SU-DHL-6 (cell line): ENCODE measurements around the gene TBL1X.

ENCODE experiments used
- H2AFZ ChIP-seq: fragments of 200-600 bp; sonication (generic); 2 replicates; pipeline ENCODE4 v1.6.1; 2014; ENCODE audit warnings: low read depth, mild to moderate bottlenecking, moderate library complexity, mixed read lengths, antibody characterized with exemption, low read length; ENCODE audit not compliant: severe bottlenecking
- H3F3A ChIP-seq: fragments of 200-600 bp; shearing (Covaris generic); 2 replicates; pipeline ENCODE4 v1.6.0; 2016; ENCODE audit warnings: antibody characterized with exemption, mild to moderate bottlenecking; ENCODE audit not compliant: insufficient read depth
- H3K27ac ChIP-seq: fragments of 200-600 bp; sonication (generic); 2 replicates; pipeline ENCODE4 v1.5.1; 2016; ENCODE audit warnings: low read depth, mild to moderate bottlenecking, low read length, moderate library complexity, mixed read lengths
- H3K27me3 ChIP-seq: fragments of 200-600 bp; sonication (generic), shearing (Covaris generic); 2 replicates; pipeline ENCODE4 v1.6.0; 2014; ENCODE audit warnings: mild to moderate bottlenecking, low read length
- H3K36me3 ChIP-seq: fragments of 200-600 bp; sonication (generic); 2 replicates; pipeline ENCODE4 v1.6.1; 2014; ENCODE audit warnings: mild to moderate bottlenecking, low read length, mixed read lengths
- H3K4me2 ChIP-seq: fragments of 300-600, 200-600 bp; shearing (Covaris generic), sonication (generic); 2 replicates; pipeline ENCODE4 v1.6.0; 2014; ENCODE audit warnings: low read length, low read depth, mild to moderate bottlenecking; ENCODE audit not compliant: poor library complexity, severe bottlenecking
- H3K4me3 ChIP-seq: fragments of 200-600 bp; sonication (generic); 2 replicates; pipeline ENCODE4 v1.5.1; 2014; ENCODE audit warnings: antibody characterized with exemption, low read length, mild to moderate bottlenecking, mixed read lengths; ENCODE audit not compliant: insufficient read depth, poor library complexity, severe bottlenecking
- H3K79me2 ChIP-seq: fragments of 200-600 bp; sonication (generic); 2 replicates; pipeline ENCODE4 v1.6.1; 2014; ENCODE audit warnings: mild to moderate bottlenecking, low read length, moderate library complexity; ENCODE audit not compliant: insufficient read depth
- H3K9ac ChIP-seq: fragments of 200-600 bp; sonication (generic); 2 replicates; pipeline ENCODE4 v1.7.0; 2014; ENCODE audit warnings: mild to moderate bottlenecking, low read length
- H3K9me2 ChIP-seq: fragments of 200-600 bp; sonication (generic); replicated peaks from 2 replicates; pipeline ENCODE4 v1.6.1; 2014; ENCODE audit warnings: low read length; ENCODE audit not compliant: insufficient read depth
- H3K9me3 ChIP-seq: fragments of 200-600 bp; sonication (generic); 2 replicates; pipeline ENCODE4 v1.6.1; 2014; ENCODE audit warnings: low read length, mixed read lengths; ENCODE audit not compliant: insufficient read depth
- H4K20me1 ChIP-seq: fragments of 200-600 bp; sonication (generic); 2 replicates; pipeline ENCODE4 v1.6.1; 2014; ENCODE audit warnings: low read depth, mild to moderate bottlenecking, antibody characterized with exemption, low read length, moderate library complexity, mixed read lengths
- EZH2phosphoT487 ChIP-seq: fragments of 200-600 bp; sonication (generic), shearing (Covaris generic); conservative IDR thresholded peaks from 2 replicates; pipeline ENCODE4 v1.6.1; 2018; ENCODE audit warnings: mild to moderate bottlenecking, antibody characterized with exemption, low read length, moderate library complexity, mixed read lengths
- TF ChIP-seq, protein P1 (sequence below): fragments of 200-600 bp; sonication (generic); IDR thresholded peaks from one replicate; pipeline ENCODE4 v1.5.1; 2017; ENCODE audit warnings: antibody characterized with exemption, mild to moderate bottlenecking, low read length, moderate library complexity; ENCODE audit not compliant: insufficient read depth, poor library complexity, severe bottlenecking

TBL1X gene

DNA sequence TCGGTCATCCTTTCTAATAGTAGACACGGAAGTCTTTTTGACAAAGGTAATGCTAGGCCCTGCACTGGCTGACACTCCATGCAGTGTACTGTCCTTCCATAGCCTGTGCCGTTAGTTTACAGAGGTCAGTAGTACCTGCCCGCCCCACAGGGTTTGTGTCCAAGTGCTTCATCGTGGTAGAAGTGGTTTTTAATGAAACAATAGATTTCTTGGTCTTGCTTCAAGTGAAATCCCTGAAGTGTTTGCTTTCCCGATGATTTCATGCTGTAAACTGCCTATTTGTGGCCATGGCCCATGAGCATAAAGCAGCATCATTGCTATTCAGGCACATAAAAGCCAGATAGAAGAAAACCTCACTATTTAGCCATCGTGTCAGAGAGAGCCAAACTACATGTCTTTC is 161.5 kb downstream of the TBL1X start:
- H3K36me3 ChIP-seq = no peaks in the 10 kb centered on the region

DNA sequence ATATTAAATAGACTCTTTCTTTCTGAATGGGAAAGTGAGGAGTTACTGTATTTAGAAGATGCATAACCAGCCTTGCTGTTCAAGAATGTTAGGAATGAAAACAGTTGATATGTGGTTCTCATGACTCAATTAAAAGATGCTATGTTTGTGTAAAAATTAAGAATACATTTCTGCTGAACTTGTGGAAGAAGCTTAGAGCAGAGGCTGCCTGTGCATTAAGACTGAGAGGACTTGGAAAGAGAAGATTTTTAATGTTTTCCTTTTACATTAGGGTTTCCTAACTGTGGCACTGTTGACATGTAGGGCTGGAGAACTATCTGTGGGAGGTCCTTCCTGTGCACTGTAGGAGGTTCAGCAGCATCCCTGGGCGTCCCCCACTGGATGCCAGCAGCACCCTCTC is 163.1 kb downstream of the TBL1X start:
- H3K4me2 ChIP-seq = no peak overlapping the region
- H3K27me3 ChIP-seq = no peaks in the 10 kb centered on the region
- H3K4me3 ChIP-seq = no peak overlapping the region
- TF ChIP-seq EZH2phosphoT487 = no peak
- TF ChIP-seq, protein P1, sequence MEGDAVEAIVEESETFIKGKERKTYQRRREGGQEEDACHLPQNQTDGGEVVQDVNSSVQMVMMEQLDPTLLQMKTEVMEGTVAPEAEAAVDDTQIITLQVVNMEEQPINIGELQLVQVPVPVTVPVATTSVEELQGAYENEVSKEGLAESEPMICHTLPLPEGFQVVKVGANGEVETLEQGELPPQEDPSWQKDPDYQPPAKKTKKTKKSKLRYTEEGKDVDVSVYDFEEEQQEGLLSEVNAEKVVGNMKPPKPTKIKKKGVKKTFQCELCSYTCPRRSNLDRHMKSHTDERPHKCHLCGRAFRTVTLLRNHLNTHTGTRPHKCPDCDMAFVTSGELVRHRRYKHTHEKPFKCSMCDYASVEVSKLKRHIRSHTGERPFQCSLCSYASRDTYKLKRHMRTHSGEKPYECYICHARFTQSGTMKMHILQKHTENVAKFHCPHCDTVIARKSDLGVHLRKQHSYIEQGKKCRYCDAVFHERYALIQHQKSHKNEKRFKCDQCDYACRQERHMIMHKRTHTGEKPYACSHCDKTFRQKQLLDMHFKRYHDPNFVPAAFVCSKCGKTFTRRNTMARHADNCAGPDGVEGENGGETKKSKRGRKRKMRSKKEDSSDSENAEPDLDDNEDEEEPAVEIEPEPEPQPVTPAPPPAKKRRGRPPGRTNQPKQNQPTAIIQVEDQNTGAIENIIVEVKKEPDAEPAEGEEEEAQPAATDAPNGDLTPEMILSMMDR = no peak
- no peaks in the 10 kb centered on the region for H4K20me1 ChIP-seq
- H3K9me2 ChIP-seq = no peaks in the 10 kb centered on the region
- H3K79me2 ChIP-seq = no peaks in the 10 kb centered on the region
- H3K27ac ChIP-seq = no peak overlapping the region
- no peaks in the 10 kb centered on the region for H3K36me3 ChIP-seq
- H3K9ac ChIP-seq = no peak overlapping the region
- no peaks in the 10 kb centered on the region for H3F3A ChIP-seq
- H3K9me3 ChIP-seq = no peaks in the 10 kb centered on the region
- H2AFZ ChIP-seq = no peak overlapping the region

More for the DNA sequence above, 161.5 kb downstream of the TBL1X start:
- Histone ChIP-seq H3K4me2 (no peak overlapping the region), H3K27me3 (no peaks in the 10 kb centered on the region), H3K27ac (no peak overlapping the region), H3K9me2 (no peaks in the 10 kb centered on the region), H3K4me3 (no peak overlapping the region), H3K79me2 (no peaks in the 10 kb centered on the region), H4K20me1 (no peaks in the 10 kb centered on the region), H3K9me3 (no peaks in the 10 kb centered on the region), H2AFZ (no peak overlapping the region), H3F3A (no peaks in the 10 kb centered on the region), H3K9ac (no peak overlapping the region)
- no peak for TF ChIP-seq EZH2phosphoT487
- TF ChIP-seq, protein P1 = no peak

DNA sequence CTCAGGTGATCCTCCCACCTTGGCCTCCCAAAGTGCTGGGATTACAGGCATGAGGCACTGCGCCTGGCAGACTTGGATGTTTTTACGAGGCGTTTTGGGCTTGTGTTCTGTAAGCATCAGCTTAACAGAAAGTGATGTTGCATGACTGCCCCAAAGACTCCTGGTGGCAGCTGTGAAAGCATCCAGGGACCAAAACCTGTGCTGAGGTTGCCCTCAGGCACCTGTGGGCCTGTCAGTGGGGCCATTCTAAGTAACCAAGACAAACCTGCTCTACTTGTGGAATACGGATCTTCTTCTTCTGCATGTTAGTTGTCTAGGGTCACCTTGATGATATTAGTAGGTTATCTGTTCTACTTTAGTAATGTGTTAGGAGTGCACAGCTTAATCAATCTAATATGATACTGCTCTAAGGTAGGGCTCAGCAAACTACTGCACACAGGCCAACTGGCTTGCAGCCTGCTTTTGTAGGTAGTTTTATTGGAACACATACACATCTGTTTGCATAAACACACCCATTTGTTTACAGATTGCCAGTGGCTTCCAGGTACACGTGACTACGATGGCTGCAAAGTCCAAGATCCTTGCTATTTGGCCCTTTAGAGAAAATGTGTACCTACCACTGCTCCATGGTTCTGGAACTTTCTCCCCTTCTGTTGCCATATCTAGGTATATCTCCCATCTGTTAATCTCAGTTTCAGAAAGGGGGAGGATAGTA is 164.1 kb downstream of the TBL1X start:
- H3K27ac ChIP-seq = no peak overlapping the region
- no peak overlapping the region for H3K4me2 ChIP-seq
- no peaks in the 10 kb centered on the region for H3K9me2 ChIP-seq
- no peaks in the 10 kb centered on the region for H3K79me2 ChIP-seq
- no peaks in the 10 kb centered on the region for H3F3A ChIP-seq
- TF ChIP-seq EZH2phosphoT487 = no peak
- TF ChIP-seq, protein P1 = no peak
- H2AFZ ChIP-seq = no peak overlapping the region
- H3K9ac ChIP-seq = no peak overlapping the region
- H3K4me3 ChIP-seq = no peak overlapping the region
- H3K36me3 ChIP-seq = no peaks in the 10 kb centered on the region
- no peaks in the 10 kb centered on the region for H3K27me3 ChIP-seq
- no peaks in the 10 kb centered on the region for H3K9me3 ChIP-seq
- H4K20me1 ChIP-seq = no peaks in the 10 kb centered on the region
